RWPE2 (cell line): ENCODE data around the gene PAX7.

Experiments used
- ATAC-seq: fragments of 200-7000 bp; cut with Tn5 transposase; 3 replicates; pipeline ENCODE4 v1.9.1; 2021; ENCODE audit warnings: low read depth
- DNase-seq: peaks from one replicate; pipeline ENCODE4 v3.0.0-alpha.2; 2020; ENCODE audit warnings: low spot score
- H3K27ac ChIP-seq: fragments of 450-650 bp; 2 replicates; pipeline ENCODE4 v1.5.1; 2017; ENCODE audit warnings: mild to moderate bottlenecking; ENCODE audit not compliant: poor library complexity, severe bottlenecking
- H3K27me3 ChIP-seq: fragments of 250-450 bp; sonication (Bioruptor Pico); 2 replicates; pipeline ENCODE4 v1.5.1; 2021; ENCODE audit warnings: mild to moderate bottlenecking, moderate library complexity; ENCODE audit not compliant: insufficient read depth, poor library complexity, severe bottlenecking
- H3K36me3 ChIP-seq: fragments of 250-450 bp; sonication (Bioruptor Pico); 2 replicates; pipeline ENCODE4 v1.5.1; 2020; ENCODE audit warnings: low read depth, mild to moderate bottlenecking, moderate library complexity
- H3K4me1 ChIP-seq: fragments of 250-450 bp; sonication (Bioruptor Pico); 2 replicates; pipeline ENCODE4 v1.5.1; 2021; ENCODE audit warnings: mild to moderate bottlenecking, moderate library complexity; ENCODE audit not compliant: insufficient read depth, poor library complexity, severe bottlenecking
- H3K4me3 ChIP-seq: fragments of 250-450 bp; sonication (Bioruptor Pico); 2 replicates; pipeline ENCODE4 v1.5.1; 2021; ENCODE audit warnings: mild to moderate bottlenecking, moderate library complexity; ENCODE audit not compliant: severe bottlenecking
- H3K9me3 ChIP-seq: fragments of 250-450 bp; sonication (Bioruptor Pico); 2 replicates; pipeline ENCODE4 v1.5.1; 2021; ENCODE audit warnings: mild to moderate bottlenecking, moderate library complexity; ENCODE audit not compliant: severe bottlenecking
- CTCF ChIP-seq: fragments of 450-650 bp; IDR thresholded peaks from one replicate; pipeline ENCODE4 v1.5.1; 2017; ENCODE audit warnings: mild to moderate bottlenecking, moderate library complexity; ENCODE audit not compliant: poor library complexity, severe bottlenecking

The PAX7 gene

GRCh38 chr1:18792747-18793146 is 162.1 kb downstream of the PAX7 start:
- Histone ChIP-seq H3K9me3 (no peaks in the 10 kb centered on the region), H3K27me3 (peaks cover 16% of the 10 kb centered on the region), H3K36me3 (no peaks in the 10 kb centered on the region), H3K4me3 (no peak overlapping the region), H3K4me1 (no peaks in the 10 kb centered on the region), H3K27ac (no peak overlapping the region)
- DNase-seq: no peak
- ATAC-seq: no peak
- no peak for TF ChIP-seq CTCF

DNA sequence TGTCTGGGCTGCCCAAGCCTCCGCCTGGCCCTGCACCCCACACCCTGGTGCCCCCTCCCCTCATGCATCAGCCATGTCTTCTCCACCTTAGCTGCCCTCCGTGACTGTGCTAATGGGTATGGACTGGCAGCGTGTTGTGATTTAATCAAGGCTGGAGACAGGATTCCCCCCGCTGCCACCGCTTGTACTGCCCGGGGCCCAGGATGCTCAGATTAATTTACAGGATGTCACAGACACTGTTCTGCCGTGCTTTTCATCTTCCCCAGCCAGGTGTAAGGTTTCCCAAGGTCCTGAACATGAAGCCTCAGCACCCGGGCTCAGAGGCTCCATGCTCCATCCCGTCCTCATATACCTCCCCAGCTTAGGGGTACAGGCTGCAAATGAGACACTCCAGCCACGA is 162.5 kb downstream of the PAX7 start:
- DNase-seq (no peak), ATAC-seq (no peak)
- no peak for TF ChIP-seq CTCF
- H3K27me3 ChIP-seq: peaks cover 18% of the 10 kb centered on the region
- H3K9me3 ChIP-seq: no peaks in the 10 kb centered on the region
- no peak overlapping the region for H3K4me3 ChIP-seq
- H3K27ac ChIP-seq: no peak overlapping the region
- no peaks in the 10 kb centered on the region for H3K36me3 ChIP-seq
- no peaks in the 10 kb centered on the region for H3K4me1 ChIP-seq

DNA sequence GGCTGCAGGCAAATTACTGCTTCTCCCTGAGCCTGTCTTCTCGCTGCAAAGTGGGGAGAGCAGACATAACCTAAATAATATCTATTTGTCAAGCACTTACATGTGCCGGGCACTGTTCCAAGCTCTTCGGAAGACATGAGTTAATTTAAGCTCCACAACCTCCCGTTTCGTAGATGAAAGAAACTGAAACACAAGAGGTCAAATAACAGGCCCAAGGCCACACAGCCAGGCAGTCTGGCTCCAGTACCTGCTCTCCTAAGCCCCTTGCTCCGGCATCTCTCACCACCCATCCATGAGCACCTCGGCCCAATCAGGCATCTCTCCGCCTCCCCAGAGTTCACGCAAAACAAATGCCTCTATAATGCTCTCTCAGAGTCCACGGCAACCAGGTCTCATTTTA is 163.4 kb downstream of the PAX7 start:
- no peak for TF ChIP-seq CTCF
- H3K27me3 ChIP-seq: peaks cover 19% of the 10 kb centered on the region
- H3K27ac ChIP-seq: no peak overlapping the region
- no peaks in the 10 kb centered on the region for H3K36me3 ChIP-seq
- H3K9me3 ChIP-seq: no peaks in the 10 kb centered on the region
- H3K4me1 ChIP-seq: no peaks in the 10 kb centered on the region
- DNase-seq (no peak), ATAC-seq (no peak)
- no peak overlapping the region for H3K4me3 ChIP-seq

DNA sequence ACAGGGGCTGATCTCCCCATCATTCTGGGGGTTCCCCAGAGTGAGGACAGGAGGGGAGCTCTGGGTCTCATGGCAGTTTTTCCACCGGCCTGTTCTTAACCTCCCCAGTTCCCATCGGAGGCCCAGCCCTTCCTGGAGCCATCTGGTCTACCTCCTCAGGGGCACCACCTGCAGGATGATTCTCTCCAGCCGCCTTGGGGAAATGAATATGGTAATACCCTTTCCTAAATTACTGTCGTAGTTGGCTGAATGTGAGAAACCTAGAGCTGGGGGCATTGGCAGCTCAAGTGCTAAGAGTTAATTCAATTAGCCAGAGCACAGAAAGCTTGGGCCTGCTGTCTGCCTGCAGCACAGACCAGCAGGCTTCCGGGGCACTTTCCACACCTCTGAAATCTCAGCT is 163.9 kb downstream of the PAX7 start:
- ATAC-seq: no peak
- H3K9me3 ChIP-seq: no peaks in the 10 kb centered on the region

More for the DNA sequence above, 163.9 kb downstream of the PAX7 start:
- H3K27ac ChIP-seq: no peak overlapping the region
- peaks cover 16% of the 10 kb centered on the region for H3K27me3 ChIP-seq
- H3K4me3 ChIP-seq: no peak overlapping the region
- no peaks in the 10 kb centered on the region for H3K36me3 ChIP-seq
- H3K4me1 ChIP-seq: no peaks in the 10 kb centered on the region
- no peak for DNase-seq
- TF ChIP-seq CTCF: no peak
